HG02610 (cell line): Measurements from ENCODE around the gene SCMH1.
"Not testable (repeated sequence)": the region's sequence is repeated elsewhere in the genome, so short reads cannot be mapped to it uniquely, and the experiment has no call there.

ENCODE experiments used
- ATAC-seq: cut with Tn5 transposase; IDR thresholded peaks from one replicate; pipeline ENCODE4 v1.9.1; 2021; ENCODE audit warnings: mild to moderate bottlenecking, moderate library complexity; ENCODE audit not compliant: unreplicated experiment

The SCMH1 gene

DNA sequence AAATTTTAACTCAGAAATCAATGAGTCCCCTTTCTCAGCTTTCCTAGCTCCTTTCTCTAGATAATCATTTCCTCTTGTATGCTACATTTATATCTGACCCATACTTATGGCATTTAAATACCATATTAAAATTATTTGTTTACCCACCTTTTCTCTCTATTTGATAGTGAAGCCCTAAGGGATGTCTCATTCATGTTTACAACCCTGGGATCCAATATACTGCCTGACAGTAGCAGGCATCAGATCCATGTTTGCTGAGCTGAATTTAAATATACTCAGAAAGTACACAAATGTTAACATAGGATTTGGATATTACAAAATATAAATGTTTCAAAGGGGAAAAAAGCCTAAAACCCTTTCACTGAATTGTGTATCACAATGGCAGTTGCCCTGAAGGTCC lies 26.5 kb downstream of the SCMH1 start:
- no peak for ATAC-seq

- no peak for ATAC-seq
These were observed 28.8 kb downstream of the SCMH1 start for GRCh38 chr1:41213341-41213740.

GRCh38 chr1:41211608-41212007 lies 30.5 kb downstream of the SCMH1 start:
- ATAC-seq = not testable (repeated sequence)

DNA sequence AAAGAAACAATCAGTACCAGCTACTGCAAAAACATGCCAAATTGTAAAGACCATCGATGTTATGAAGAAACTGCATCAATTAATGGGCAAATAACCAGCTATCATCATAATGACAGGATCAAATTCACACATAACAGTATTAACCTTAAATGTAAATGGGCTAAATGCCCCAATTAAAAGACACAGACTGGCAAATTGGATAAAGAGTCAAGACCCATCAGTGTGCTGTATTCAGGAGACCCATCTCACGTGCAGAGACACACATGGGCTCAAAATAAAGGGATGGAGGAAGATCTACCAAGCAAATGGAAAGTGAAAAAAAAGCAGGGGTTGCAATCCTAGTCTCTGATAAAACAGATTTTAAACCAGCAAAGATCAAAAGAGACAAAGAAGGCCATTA lies 35.1 kb downstream of the SCMH1 start:
- ATAC-seq = not testable (repeated sequence)

GRCh38 chr1:41200728-41201127 lies 41.4 kb downstream of the SCMH1 start:
- ATAC-seq = no peak

DNA sequence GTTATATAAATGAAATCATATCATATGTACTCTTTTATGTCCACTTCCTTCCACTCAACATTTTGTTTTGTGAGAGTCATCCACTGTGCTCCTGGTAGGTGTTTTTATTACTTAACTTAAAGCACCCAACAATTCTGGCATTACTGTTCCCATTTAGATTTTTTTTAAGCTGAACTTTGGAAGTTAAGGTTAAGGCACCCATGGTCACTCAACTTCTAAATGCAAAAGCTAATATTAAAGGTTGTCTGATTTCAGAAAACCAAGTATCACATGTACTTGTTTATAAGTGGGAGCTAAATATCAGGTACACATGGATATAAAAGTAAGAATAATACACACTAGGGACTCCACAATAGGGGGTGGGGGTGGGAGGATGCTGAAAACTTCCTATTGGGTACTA lies 42.7 kb downstream of the SCMH1 start:
- no peak for ATAC-seq

DNA sequence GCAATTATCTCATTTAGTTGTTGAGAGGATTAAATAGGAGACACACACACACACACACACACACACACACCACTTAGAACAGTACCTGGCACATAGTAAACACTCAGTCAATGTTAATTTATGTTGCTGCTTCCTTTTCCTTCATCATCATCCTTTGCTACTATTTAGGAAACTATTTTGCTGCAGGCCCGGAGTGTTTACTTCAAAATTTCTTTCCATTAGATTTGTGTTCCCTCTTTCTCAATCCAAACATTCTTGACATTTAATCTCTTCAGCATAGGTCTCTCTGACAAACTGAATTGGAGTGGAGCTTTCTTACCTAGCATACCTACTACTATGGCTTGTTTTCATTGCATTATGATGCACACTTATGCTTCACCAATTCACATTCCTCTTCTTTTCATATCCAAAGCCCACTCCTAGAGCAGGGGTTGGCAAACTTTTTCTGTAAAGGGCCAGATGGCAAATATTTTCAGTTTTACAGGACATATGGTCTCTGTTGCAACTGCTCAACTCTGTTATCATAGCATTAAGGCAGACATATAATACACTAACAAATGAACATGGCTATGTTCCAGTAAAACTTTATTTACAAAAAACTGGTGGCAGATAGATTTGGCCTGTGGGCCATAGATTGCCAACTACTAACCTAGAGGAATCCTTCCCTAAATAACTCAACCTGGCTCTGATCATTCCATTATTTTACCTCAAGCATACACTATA lies 49.5 kb downstream of the SCMH1 start:
- ATAC-seq = no peak

- no peak for ATAC-seq
These were observed 57.7 kb downstream of the SCMH1 start for GRCh38 chr1:41184446-41184845.

DNA sequence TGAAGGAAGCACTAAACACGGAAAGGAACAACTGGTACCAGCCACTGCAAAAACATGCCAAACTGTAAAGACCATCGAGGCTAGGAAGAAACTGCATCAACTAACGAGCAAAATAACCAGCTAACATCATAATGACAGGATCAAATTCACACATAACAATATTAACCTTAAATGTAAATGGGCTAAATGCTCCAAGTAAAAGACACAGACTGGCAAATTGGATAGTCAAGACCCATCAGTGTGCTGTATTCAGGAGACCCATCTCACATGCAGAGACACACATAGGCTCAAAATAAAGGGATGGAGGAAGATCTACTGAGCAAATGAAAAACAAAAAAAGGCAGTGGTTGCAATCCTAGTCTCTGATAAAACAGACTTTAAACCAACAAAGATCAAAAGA lies 63.9 kb downstream of the SCMH1 start:
- not testable (repeated sequence) for ATAC-seq

- ATAC-seq = no peak
These were observed 66.6 kb downstream of the SCMH1 start for GRCh38 chr1:41175546-41175945.

- ATAC-seq = no peak
These were observed 67.9 kb downstream of the SCMH1 start for GRCh38 chr1:41174170-41174569.

- ATAC-seq = no peak
These were observed 68.5 kb downstream of the SCMH1 start for GRCh38 chr1:41173651-41174050.

GRCh38 chr1:41171266-41171874 lies 70.7 kb downstream of the SCMH1 start:
- ATAC-seq = no peak

- no peak for ATAC-seq
These were observed 72.3 kb downstream of the SCMH1 start for GRCh38 chr1:41169799-41170180.

DNA sequence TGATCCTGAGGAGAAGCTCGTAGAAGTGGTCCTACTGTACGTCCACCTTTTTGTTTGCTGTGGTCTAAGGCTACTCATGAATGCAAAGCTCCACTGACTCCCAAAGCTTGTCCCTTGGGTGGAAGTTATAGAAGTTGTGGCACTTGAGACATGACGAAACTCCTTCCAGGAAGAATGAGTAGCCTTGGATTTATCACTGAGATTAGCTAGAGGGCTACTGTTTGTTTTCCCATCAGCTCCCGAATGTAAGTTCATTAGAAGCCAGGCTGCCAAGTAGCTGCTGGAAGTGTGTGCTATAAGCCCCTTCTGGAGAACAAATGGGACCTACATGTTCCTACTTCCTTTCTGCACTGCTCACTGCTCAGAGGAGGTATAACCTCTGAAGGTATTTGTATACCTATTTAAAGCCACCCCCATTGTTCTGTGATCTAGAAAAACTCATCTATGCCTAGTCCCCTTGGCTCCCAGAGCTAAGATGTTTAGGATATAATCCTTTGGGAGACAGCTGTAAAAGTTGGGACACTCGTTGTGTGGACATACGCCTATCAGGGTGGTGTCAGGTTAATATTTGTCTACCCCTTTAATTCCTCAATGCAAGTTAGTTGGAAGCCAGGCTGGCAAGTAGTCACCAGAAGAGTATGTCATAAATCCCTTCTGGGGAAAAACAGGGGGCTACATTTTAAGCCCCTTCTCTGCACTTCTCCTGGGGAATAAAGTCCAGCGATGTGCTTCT lies 72.9 kb downstream of the SCMH1 start:
- no peak for ATAC-seq

DNA sequence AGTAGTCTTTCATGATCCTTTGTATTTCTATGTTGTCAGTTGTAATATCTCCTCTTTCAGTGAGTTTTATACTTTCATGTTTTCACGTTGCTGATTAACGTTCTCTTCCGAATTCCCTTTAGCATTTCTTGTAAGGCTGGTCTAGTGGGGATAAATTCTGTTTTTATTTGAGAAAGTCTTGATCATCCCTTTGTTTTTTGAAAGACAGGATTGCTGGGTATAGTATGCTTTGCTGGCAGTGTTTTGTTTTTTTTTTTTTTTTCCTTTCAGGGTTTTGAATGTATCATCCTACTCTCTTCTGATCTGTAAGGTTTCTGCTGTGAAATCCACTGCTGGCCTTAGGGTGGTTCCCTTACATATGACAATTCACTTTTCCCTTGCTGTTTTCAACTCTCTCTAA lies 74.4 kb downstream of the SCMH1 start:
- no peak for ATAC-seq

- no peak for ATAC-seq
These were observed 77.4 kb downstream of the SCMH1 start for GRCh38 chr1:41164727-41165126.

GRCh38 chr1:41162441-41162840 lies 79.7 kb downstream of the SCMH1 start:
- ATAC-seq = no peak

DNA sequence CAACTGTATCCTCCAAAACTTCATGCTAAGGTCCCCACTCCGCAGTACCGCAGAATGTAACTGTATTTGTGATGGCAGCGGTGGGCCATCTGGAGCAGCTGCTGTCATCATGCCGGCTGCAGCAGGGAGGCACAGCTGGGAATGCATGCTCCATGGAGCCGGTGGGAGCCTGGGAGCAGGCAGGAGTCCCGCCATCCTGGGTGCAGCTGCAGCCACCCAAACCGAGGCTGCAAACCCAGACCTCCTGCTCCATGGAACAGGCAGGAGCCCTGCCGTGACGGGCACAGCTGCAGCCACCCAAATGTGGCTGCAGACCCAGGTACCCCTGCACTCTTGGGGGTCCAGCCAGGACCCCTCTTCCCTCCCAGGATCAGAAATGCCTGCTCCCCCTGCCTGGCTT lies 80.3 kb downstream of the SCMH1 start:
- ATAC-seq = no peak

DNA sequence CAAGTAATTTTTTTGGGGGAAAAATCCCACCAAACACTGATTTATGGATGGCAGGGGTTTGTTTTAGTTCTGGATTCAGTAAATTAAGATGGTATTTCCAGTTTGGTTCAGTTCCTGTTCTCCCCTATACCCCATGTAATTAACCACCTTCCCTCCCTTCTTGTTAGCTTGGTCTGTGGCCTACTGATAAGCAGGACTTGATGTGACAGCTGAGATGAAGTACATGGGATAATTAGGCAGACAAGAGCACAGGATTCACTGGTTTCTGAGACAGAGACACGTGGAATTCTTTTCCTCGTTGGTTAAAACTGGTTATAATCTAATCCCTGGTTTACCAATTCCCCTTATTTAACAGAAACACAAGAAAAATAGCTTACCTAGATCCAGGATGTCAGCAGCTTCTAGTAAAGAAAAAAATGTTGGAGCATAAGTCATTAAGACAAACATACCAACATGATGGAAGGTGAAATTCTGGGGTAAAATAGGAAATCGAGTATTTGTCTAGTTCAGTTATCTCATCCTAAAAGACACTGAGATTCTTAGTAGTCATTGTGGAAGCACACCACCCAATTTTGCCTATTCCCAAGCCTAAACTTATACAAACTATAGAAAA lies 81.5 kb downstream of the SCMH1 start:
- no peak for ATAC-seq

- no peak for ATAC-seq
These were observed 83.1 kb downstream of the SCMH1 start for GRCh38 chr1:41158966-41159365.
